AG10803 (cell line): Measurements from ENCODE around the gene XRCC6.

ENCODE experiments used
- DNase-seq: peaks from one replicate; pipeline ENCODE4 v3.0.0; 2010; ENCODE audit warnings: low read depth
- H3K4me3 ChIP-seq: 2 replicates; pipeline ENCODE4 v1.5.1; 2011; ENCODE audit warnings: mild to moderate bottlenecking, low read length, control low read depth
- TF ChIP-seq, protein P1 (sequence below): conservative IDR thresholded peaks from 2 replicates; pipeline ENCODE4 v1.5.1; 2011; ENCODE audit warnings: mild to moderate bottlenecking, low read length, control low read depth, inconsistent platforms

The XRCC6 gene

GRCh38 chr22:41699264-41700107 lies 78.4 kb downstream of the XRCC6 start, which contains the start of gene MEI1:
TSS of gene MEI1 (plus strand) at chr22:41699503. CDS start at chr22:41699539, 36 bp downstream.
- DNase-seq, result peak; percentile 56
- TF ChIP-seq, protein P1, sequence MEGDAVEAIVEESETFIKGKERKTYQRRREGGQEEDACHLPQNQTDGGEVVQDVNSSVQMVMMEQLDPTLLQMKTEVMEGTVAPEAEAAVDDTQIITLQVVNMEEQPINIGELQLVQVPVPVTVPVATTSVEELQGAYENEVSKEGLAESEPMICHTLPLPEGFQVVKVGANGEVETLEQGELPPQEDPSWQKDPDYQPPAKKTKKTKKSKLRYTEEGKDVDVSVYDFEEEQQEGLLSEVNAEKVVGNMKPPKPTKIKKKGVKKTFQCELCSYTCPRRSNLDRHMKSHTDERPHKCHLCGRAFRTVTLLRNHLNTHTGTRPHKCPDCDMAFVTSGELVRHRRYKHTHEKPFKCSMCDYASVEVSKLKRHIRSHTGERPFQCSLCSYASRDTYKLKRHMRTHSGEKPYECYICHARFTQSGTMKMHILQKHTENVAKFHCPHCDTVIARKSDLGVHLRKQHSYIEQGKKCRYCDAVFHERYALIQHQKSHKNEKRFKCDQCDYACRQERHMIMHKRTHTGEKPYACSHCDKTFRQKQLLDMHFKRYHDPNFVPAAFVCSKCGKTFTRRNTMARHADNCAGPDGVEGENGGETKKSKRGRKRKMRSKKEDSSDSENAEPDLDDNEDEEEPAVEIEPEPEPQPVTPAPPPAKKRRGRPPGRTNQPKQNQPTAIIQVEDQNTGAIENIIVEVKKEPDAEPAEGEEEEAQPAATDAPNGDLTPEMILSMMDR, result no peak
- no peak within 1 kb of the TSS for H3K4me3 ChIP-seq

- no peak for DNase-seq
- TF ChIP-seq, protein P1, result no peak
- H3K4me3 ChIP-seq, result no peak overlapping the region
Measured at GRCh38 chr22:41700108-41700364, 78.9 kb downstream of the XRCC6 start.

DNA sequence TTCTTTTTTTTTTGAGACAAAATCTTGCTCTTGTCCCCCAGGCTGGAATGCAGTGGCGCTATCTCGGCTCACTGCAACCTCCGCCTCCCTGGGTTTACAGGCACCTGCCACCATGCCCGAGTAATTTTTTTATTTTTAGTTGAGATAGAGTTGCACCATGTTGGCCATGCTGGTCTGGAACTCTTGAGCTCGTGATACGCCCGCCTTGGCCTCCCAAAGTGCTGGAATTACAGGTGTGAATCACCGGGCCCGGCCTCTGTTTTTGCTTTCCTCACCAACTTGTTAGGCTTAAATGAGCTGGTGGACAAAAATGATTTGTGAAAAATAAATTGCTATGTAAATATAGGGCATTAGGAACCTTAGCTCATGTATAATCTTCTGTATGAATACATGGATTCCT lies 81.7 kb downstream of the XRCC6 start:
- DNase-seq, result no peak
- H3K4me3 ChIP-seq, result no peak overlapping the region
- TF ChIP-seq, protein P1, result no peak

GRCh38 chr22:41709341-41709740 lies 88.2 kb downstream of the XRCC6 start:
- TF ChIP-seq, protein P1, result no peak
- H3K4me3 ChIP-seq, result no peak overlapping the region
- DNase-seq, result no peak

- TF ChIP-seq, protein P1, result no peak
- no peak for DNase-seq
- no peak overlapping the region for H3K4me3 ChIP-seq
Measured at GRCh38 chr22:41713004-41713403, 91.9 kb downstream of the XRCC6 start.
